ENCODE results near the gene CCBE1. TPM values are rescaled to one million over a fixed set of nuclear protein-coding genes. Genes with fewer than 3 reads are reported as not detected.

The CCBE1 gene
- polyA plus RNA-seq, 1 of the 3 experiments (the other 2 are of a cell fraction): 5.0 TPM

- no peak overlapping the region for H3K27ac ChIP-seq (ENCODE audit: low read depth in 2 of 2, low read length in 1 of 2)
- WGBS (ENCODE audit: low lambda C conversion rate): 46% methylated on average over 1 of the region's 1 CpG
- no peaks in the 10 kb centered on the region for H3K36me3 ChIP-seq (replicated peaks in 1 of 2; ENCODE audit: control insufficient read depth in 1 of 2, insufficient read depth in 2 of 2, low read length in 1 of 2)
- no peaks in the 10 kb centered on the region for H4K20me1 ChIP-seq (ENCODE audit: insufficient read depth)
- no peaks in the 10 kb centered on the region for H3F3A ChIP-seq (replicated peaks; ENCODE audit: insufficient read depth)
- no peak overlapping the region for H3K4me3 ChIP-seq (ENCODE audit: low read depth in 2 of 2, low read length in 1 of 2)
- no peak overlapping the region for H3K4me2 ChIP-seq
- H3K9ac ChIP-seq: no peak overlapping the region
- ChIA-PET POLR2A (no interaction called here), CTCF (interaction anchor here (1.4 kb wide), 1 partner anchor 9 kb away, joined by 4 read pairs; no protein-coding TSS in a partner anchor)
- no peaks in the 10 kb centered on the region for H3K4me1 ChIP-seq (ENCODE audit: control insufficient read depth in 1 of 2, insufficient read depth in 2 of 2, low read depth in 1 of 2, low read length in 1 of 2)
- H3K79me2 ChIP-seq (ENCODE audit: insufficient read depth): no peaks in the 10 kb centered on the region
- H3K9me3 ChIP-seq: no peaks in the 10 kb centered on the region
- no peaks in the 10 kb centered on the region for H3K27me3 ChIP-seq (ENCODE audit: insufficient read depth)
- H3K9me2 ChIP-seq: no peaks in the 10 kb centered on the region
- H2AFZ ChIP-seq (ENCODE audit: low read depth): no peak overlapping the region
- no peak for DNase-seq
- TF ChIP-seq NRF1 (IDR thresholded peaks at IDR 0.05; ENCODE audit: low read depth, low read length) (no peak), POLR2AphosphoS5 (IDR thresholded peaks at IDR 0.05; ENCODE audit: low read depth, low read length) (no peak), TEAD4 (IDR thresholded peaks at IDR 0.05; ENCODE audit: borderline replicate concordance, insufficient read depth) (no peak), SMC3 (IDR thresholded peaks at IDR 0.05; ENCODE audit: low read depth, low read length) (no peak), USF1 (IDR thresholded peaks at IDR 0.05; ENCODE audit: borderline replicate concordance, low read depth) (no peak), EZH2phosphoT487 (IDR thresholded peaks at IDR 0.05; ENCODE audit: borderline replicate concordance, low read depth) (no peak), NFIC (IDR thresholded peaks at IDR 0.05; ENCODE audit: borderline replicate concordance) (no peak), RAD21 (IDR thresholded peaks at IDR 0.05; ENCODE audit: low read length) (no peak), MXI1 (IDR thresholded peaks at IDR 0.05; ENCODE audit: low read depth, low read length) (no peak), MAX (IDR thresholded peaks at IDR 0.05; ENCODE audit: low read depth) (no peak), GABPA (IDR thresholded peaks at IDR 0.05; ENCODE audit: low read depth) (no peak), SIN3A (IDR thresholded peaks at IDR 0.05; ENCODE audit: borderline replicate concordance, low read depth, low read length) (no peak), RCOR1 (IDR thresholded peaks at IDR 0.05; ENCODE audit: low read length) (no peak), FOXM1 (IDR thresholded peaks at IDR 0.05; ENCODE audit: low read depth) (no peak), RFX5 (IDR thresholded peaks at IDR 0.05; ENCODE audit: low read length) (no peak)
Measured at GRCh38 chr18:59582395-59582794, 114.8 kb downstream of the CCBE1 start.

- H3K27me3 ChIP-seq (ENCODE audit: insufficient read depth): no peaks in the 10 kb centered on the region
- no peaks in the 10 kb centered on the region for H3F3A ChIP-seq (replicated peaks; ENCODE audit: insufficient read depth)
- no peaks in the 10 kb centered on the region for H3K9me3 ChIP-seq
- H3K9ac ChIP-seq: no peak overlapping the region
- H3K4me3 ChIP-seq (ENCODE audit: low read depth in 2 of 2, low read length in 1 of 2): no peak overlapping the region
- no peak for DNase-seq
- 83% methylated on average over 7 of the region's 7 CpGs for WGBS (ENCODE audit: low lambda C conversion rate)
- no peaks in the 10 kb centered on the region for H4K20me1 ChIP-seq (ENCODE audit: insufficient read depth)
- H3K9me2 ChIP-seq: no peaks in the 10 kb centered on the region
- no peak overlapping the region for H3K4me2 ChIP-seq
- CTCF ChIA-PET: interaction anchor here (1.0 to 1.1 kb wide), 2 partner anchors 9 to 120 kb away, joined by 3 read pairs; no protein-coding TSS in a partner anchor
- POLR2A ChIA-PET: no interaction called here
- no peak overlapping the region for H2AFZ ChIP-seq (ENCODE audit: low read depth)
- no peaks in the 10 kb centered on the region for H3K36me3 ChIP-seq (replicated peaks in 1 of 2; ENCODE audit: control insufficient read depth in 1 of 2, insufficient read depth in 2 of 2, low read length in 1 of 2)
- no peaks in the 10 kb centered on the region; a peak in 1 of 4 replicates for H3K4me1 ChIP-seq (ENCODE audit: control insufficient read depth in 1 of 2, insufficient read depth in 2 of 2, low read depth in 1 of 2, low read length in 1 of 2)
- H3K27ac ChIP-seq (ENCODE audit: low read depth in 2 of 2, low read length in 1 of 2): no peak overlapping the region
- H3K79me2 ChIP-seq (ENCODE audit: insufficient read depth): no peaks in the 10 kb centered on the region
- TF ChIP-seq TAF1 (IDR thresholded peaks at IDR 0.05; ENCODE audit: borderline replicate concordance, low read depth, low read length) (no peak), CTCF (IDR thresholded peaks at IDR 0.05) (no peak), NFIC (IDR thresholded peaks at IDR 0.05; ENCODE audit: borderline replicate concordance) (no peak), PBX3 (IDR thresholded peaks at IDR 0.05) (no peak), IRF3 (IDR thresholded peaks at IDR 0.05; ENCODE audit: low read depth, low read length) (no peak), RXRA (IDR thresholded peaks at IDR 0.05; ENCODE audit: borderline replicate concordance, low read depth) (no peak), YY1 (IDR thresholded peaks at IDR 0.05; ENCODE audit: low read depth) (no peak), TEAD4 (IDR thresholded peaks at IDR 0.05; ENCODE audit: borderline replicate concordance, insufficient read depth) (no peak), SMC3 (IDR thresholded peaks at IDR 0.05; ENCODE audit: low read depth, low read length) (no peak), GATA2 (CRISPR knock-in tag; IDR thresholded peaks at IDR 0.05) (no peak), RFX5 (IDR thresholded peaks at IDR 0.05; ENCODE audit: low read length) (no peak), MXI1 (IDR thresholded peaks at IDR 0.05; ENCODE audit: low read depth, low read length) (no peak), RAD21 (IDR thresholded peaks at IDR 0.05; ENCODE audit: low read length) (no peak), JUND (IDR thresholded peaks at IDR 0.05) (no peak), MEF2A (IDR thresholded peaks at IDR 0.05; ENCODE audit: borderline replicate concordance, low read depth) (no peak), POLR2AphosphoS5 (IDR thresholded peaks at IDR 0.05; ENCODE audit: low read depth, low read length) (no peak)
Measured at GRCh38 chr18:59579509-59579908, 117.7 kb downstream of the CCBE1 start.
